Liver (tissue), 3 donors: ENCODE results near the gene ACACA.

Source experiments
- HNF4G ChIP-seq: IDR thresholded peaks from 2 replicates; pipeline ENCODE4 v1.6.1; 2016; ENCODE audit warnings: antibody characterized with exemption
- RAD21 ChIP-seq, 2 donors: IDR thresholded peaks; 2 replicates each; pipeline ENCODE4 v1.6.1; 2016; ENCODE audit warnings: antibody characterized with exemption in 2 of 2, mild to moderate bottlenecking in 2 of 2
- TF ChIP-seq, protein P1 (sequence below): IDR thresholded peaks from 2 replicates; pipeline ENCODE4 v1.6.1; 2016; ENCODE audit warnings: antibody characterized with exemption
- TF ChIP-seq, protein P2 (sequence below): fragments of 150-350 bp; IDR thresholded peaks from 2 replicates; pipeline ENCODE4 v1.5.1; 2017; ENCODE audit warnings: improper control_type of control experiment, low read depth, low read length; ENCODE audit not compliant: missing input control
- TF ChIP-seq, protein P3 (sequence below): IDR thresholded peaks from 2 replicates; pipeline ENCODE4 v1.6.1; 2016; ENCODE audit warnings: antibody characterized with exemption, mild to moderate bottlenecking
- TF ChIP-seq, protein P4 (sequence below): IDR thresholded peaks from 2 replicates; pipeline ENCODE4 v1.6.1; 2016; ENCODE audit warnings: antibody characterized with exemption
- donor health status: healthy.
- donor health status: healthy.

DNA sequence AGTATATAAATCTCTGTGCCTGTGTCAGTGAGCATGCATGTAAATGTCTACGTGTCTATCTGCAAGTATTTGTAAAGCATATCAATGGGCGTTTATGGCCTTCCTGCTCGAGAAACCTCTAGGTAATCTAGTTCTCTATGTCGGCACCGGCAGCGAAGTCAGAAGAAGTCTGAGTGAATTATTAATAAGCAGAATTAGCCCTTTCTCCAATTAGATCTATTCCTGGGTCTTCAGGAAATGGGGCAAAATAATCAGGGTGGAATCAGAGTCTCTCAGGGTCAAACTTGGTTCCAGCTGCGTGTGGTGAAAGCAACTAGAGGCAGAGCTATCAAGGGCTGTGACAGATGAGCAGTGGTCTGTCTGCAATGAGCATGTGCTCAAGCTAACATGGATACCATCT is 30.9 kb downstream of the ACACA start, which contains the start of gene C17orf78:
- TF ChIP-seq, protein P1, sequence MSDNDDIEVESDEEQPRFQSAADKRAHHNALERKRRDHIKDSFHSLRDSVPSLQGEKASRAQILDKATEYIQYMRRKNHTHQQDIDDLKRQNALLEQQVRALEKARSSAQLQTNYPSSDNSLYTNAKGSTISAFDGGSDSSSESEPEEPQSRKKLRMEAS: no peak
- TF ChIP-seq HNF4G (no peak), RAD21 (IDR thresholded peaks at IDR 0.05) (no peak)
- TF ChIP-seq, protein P2, sequence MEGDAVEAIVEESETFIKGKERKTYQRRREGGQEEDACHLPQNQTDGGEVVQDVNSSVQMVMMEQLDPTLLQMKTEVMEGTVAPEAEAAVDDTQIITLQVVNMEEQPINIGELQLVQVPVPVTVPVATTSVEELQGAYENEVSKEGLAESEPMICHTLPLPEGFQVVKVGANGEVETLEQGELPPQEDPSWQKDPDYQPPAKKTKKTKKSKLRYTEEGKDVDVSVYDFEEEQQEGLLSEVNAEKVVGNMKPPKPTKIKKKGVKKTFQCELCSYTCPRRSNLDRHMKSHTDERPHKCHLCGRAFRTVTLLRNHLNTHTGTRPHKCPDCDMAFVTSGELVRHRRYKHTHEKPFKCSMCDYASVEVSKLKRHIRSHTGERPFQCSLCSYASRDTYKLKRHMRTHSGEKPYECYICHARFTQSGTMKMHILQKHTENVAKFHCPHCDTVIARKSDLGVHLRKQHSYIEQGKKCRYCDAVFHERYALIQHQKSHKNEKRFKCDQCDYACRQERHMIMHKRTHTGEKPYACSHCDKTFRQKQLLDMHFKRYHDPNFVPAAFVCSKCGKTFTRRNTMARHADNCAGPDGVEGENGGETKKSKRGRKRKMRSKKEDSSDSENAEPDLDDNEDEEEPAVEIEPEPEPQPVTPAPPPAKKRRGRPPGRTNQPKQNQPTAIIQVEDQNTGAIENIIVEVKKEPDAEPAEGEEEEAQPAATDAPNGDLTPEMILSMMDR: no peak
- TF ChIP-seq, protein P3, sequence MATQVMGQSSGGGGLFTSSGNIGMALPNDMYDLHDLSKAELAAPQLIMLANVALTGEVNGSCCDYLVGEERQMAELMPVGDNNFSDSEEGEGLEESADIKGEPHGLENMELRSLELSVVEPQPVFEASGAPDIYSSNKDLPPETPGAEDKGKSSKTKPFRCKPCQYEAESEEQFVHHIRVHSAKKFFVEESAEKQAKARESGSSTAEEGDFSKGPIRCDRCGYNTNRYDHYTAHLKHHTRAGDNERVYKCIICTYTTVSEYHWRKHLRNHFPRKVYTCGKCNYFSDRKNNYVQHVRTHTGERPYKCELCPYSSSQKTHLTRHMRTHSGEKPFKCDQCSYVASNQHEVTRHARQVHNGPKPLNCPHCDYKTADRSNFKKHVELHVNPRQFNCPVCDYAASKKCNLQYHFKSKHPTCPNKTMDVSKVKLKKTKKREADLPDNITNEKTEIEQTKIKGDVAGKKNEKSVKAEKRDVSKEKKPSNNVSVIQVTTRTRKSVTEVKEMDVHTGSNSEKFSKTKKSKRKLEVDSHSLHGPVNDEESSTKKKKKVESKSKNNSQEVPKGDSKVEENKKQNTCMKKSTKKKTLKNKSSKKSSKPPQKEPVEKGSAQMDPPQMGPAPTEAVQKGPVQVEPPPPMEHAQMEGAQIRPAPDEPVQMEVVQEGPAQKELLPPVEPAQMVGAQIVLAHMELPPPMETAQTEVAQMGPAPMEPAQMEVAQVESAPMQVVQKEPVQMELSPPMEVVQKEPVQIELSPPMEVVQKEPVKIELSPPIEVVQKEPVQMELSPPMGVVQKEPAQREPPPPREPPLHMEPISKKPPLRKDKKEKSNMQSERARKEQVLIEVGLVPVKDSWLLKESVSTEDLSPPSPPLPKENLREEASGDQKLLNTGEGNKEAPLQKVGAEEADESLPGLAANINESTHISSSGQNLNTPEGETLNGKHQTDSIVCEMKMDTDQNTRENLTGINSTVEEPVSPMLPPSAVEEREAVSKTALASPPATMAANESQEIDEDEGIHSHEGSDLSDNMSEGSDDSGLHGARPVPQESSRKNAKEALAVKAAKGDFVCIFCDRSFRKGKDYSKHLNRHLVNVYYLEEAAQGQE: no peak
- TF ChIP-seq, protein P4, sequence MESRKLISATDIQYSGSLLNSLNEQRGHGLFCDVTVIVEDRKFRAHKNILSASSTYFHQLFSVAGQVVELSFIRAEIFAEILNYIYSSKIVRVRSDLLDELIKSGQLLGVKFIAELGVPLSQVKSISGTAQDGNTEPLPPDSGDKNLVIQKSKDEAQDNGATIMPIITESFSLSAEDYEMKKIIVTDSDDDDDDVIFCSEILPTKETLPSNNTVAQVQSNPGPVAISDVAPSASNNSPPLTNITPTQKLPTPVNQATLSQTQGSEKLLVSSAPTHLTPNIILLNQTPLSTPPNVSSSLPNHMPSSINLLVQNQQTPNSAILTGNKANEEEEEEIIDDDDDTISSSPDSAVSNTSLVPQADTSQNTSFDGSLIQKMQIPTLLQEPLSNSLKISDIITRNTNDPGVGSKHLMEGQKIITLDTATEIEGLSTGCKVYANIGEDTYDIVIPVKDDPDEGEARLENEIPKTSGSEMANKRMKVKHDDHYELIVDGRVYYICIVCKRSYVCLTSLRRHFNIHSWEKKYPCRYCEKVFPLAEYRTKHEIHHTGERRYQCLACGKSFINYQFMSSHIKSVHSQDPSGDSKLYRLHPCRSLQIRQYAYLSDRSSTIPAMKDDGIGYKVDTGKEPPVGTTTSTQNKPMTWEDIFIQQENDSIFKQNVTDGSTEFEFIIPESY: no peak
